GM23338 (cell line): ENCODE results near the gene HHIPL1. TPM values are rescaled to one million over a fixed set of nuclear protein-coding genes. Genes with fewer than 3 reads are reported as not detected.

Experiments used
- ATAC-seq: fragments of 200-7000 bp; cut with Tn5 transposase; 3 replicates; pipeline ENCODE4 v1.9.1; 2020
- DNase-seq: peaks from one replicate; pipeline ENCODE4 v3.0.0-alpha.2; 2015; ENCODE audit warnings: low spot score
- H2AFZ ChIP-seq: fragments of 200-600 bp; sonication (generic); 2 replicates; pipeline ENCODE4 v1.8.0; 2016; ENCODE audit warnings: antibody characterized with exemption, mild to moderate bottlenecking, moderate library complexity
- H3F3A ChIP-seq: fragments of 200-600 bp; sonication (generic); replicated peaks from 2 replicates; pipeline ENCODE4 v1.8.0; 2017; ENCODE audit warnings: antibody characterized with exemption, mixed run types, low read depth
- H3K27ac ChIP-seq: fragments of 200-600 bp; sonication (generic); 2 replicates; pipeline ENCODE4 v1.6.1; 2016; ENCODE audit warnings: low read depth
- H3K27me3 ChIP-seq: fragments of 200-600 bp; sonication (generic); 2 replicates; pipeline ENCODE4 v1.8.0; 2016; ENCODE audit warnings: mild to moderate bottlenecking, mixed run types, moderate library complexity; ENCODE audit not compliant: insufficient read depth
- H3K36me3 ChIP-seq: fragments of 200-600 bp; sonication (generic); 2 replicates; pipeline ENCODE4 v1.8.0; 2016; ENCODE audit warnings: mild to moderate bottlenecking; ENCODE audit not compliant: insufficient read depth
- H3K4me1 ChIP-seq: fragments of 200-600 bp; sonication (generic); 2 replicates; pipeline ENCODE4 v1.8.0; 2016; ENCODE audit warnings: mild to moderate bottlenecking, moderate library complexity; ENCODE audit not compliant: insufficient read depth
- H3K4me2 ChIP-seq: fragments of 200-600 bp; sonication (generic); 2 replicates; pipeline ENCODE4 v1.7.1; 2017; ENCODE audit warnings: mixed run types
- H3K4me3 ChIP-seq: fragments of 200-600 bp; sonication (generic); 2 replicates; pipeline ENCODE4 v1.6.1; 2016; ENCODE audit warnings: mixed run types
- H3K79me2 ChIP-seq: fragments of 200-600 bp; sonication (generic); replicated peaks from 2 replicates; pipeline ENCODE4 v1.8.0; 2017; ENCODE audit warnings: mild to moderate bottlenecking; ENCODE audit not compliant: insufficient read depth
- H3K9me2 ChIP-seq: fragments of 200-600 bp; sonication (generic); 2 replicates; pipeline ENCODE4 v1.8.0; 2017; ENCODE audit not compliant: insufficient read depth
- H4K20me1 ChIP-seq: fragments of 200-600 bp; sonication (generic); replicated peaks from 2 replicates; pipeline ENCODE4 v1.8.0; 2017; ENCODE audit warnings: mild to moderate bottlenecking; ENCODE audit not compliant: insufficient read depth
- H3K27ac Mint-ChIP-seq: 2 replicates; pipeline ENCODE4 v1.8.0; 2020; ENCODE audit warnings: inconsistent platforms, mild to moderate bottlenecking, moderate library complexity, mixed read lengths
- H3K27me3 Mint-ChIP-seq: 3 replicates; pipeline ENCODE4 v1.8.0; 2022; ENCODE audit warnings: low read depth, mild to moderate bottlenecking, moderate library complexity, mixed read lengths, inconsistent platforms; ENCODE audit not compliant: insufficient read depth, poor library complexity
- H3K36me3 Mint-ChIP-seq: 3 replicates; pipeline ENCODE4 v1.8.0; 2021; ENCODE audit warnings: low read depth, mild to moderate bottlenecking, inconsistent platforms, moderate library complexity, mixed read lengths
- H3K4me1 Mint-ChIP-seq: 3 replicates; pipeline ENCODE4 v1.8.0; 2020; ENCODE audit warnings: mild to moderate bottlenecking, inconsistent platforms, mixed read lengths
- H3K4me3 Mint-ChIP-seq: 3 replicates; pipeline ENCODE4 v1.8.0; 2021; ENCODE audit warnings: moderate library complexity, mild to moderate bottlenecking, inconsistent platforms, mixed read lengths
- H3K9me3 Mint-ChIP-seq: 3 replicates; pipeline ENCODE4 v1.8.0; 2020; ENCODE audit warnings: moderate library complexity, mild to moderate bottlenecking, inconsistent platforms, mixed read lengths
- CREB1 ChIP-seq: fragments of 250-450 bp; sonication (Bioruptor Pico); IDR thresholded peaks from 2 replicates; pipeline ENCODE4 v1.5.0; 2020; ENCODE audit warnings: low read depth, mild to moderate bottlenecking, moderate library complexity
- CTCF ChIP-seq, 2 experiments: fragments of 200-600 bp in 1 of 2; sonication (generic) in 1 of 2; conservative IDR thresholded peaks; 2 replicates each; pipeline versions ENCODE4 v1.5.1 to v1.6.1; 2016 to 2017; ENCODE audit warnings: antibody characterized with exemption in 2 of 2, low read depth in 2 of 2, mild to moderate bottlenecking in 2 of 2, moderate library complexity in 1 of 2
- ETS1 ChIP-seq: IDR thresholded peaks from 2 replicates; pipeline ENCODE4 v1.6.1; 2016; ENCODE audit warnings: antibody characterized with exemption
- EZH2 ChIP-seq: fragments of 200-600 bp; sonication (generic); IDR thresholded peaks from one replicate; pipeline ENCODE4 v1.8.0; 2017; ENCODE audit warnings: antibody characterized with exemption, mild to moderate bottlenecking, low read depth; ENCODE audit not compliant: unreplicated experiment
- EZH2phosphoT487 ChIP-seq: fragments of 200-600 bp; sonication (generic); IDR thresholded peaks from one replicate; pipeline ENCODE4 v1.8.1; 2018; ENCODE audit warnings: antibody characterized with exemption; ENCODE audit not compliant: unreplicated experiment
- JUNB ChIP-seq: IDR thresholded peaks from one replicate; pipeline ENCODE4 v1.6.1; 2016; ENCODE audit warnings: antibody characterized with exemption; ENCODE audit not compliant: unreplicated experiment
- POLR2AphosphoS5 ChIP-seq: IDR thresholded peaks from 2 replicates; pipeline ENCODE4 v1.6.1; 2016; ENCODE audit warnings: antibody characterized with exemption, low read depth
- STAT1 ChIP-seq: IDR thresholded peaks from one replicate; pipeline ENCODE4 v1.6.1; 2016; ENCODE audit warnings: antibody characterized with exemption; ENCODE audit not compliant: unreplicated experiment
- ZNF331 ChIP-seq: fragments of 250-450 bp; sonication (Bioruptor Pico); IDR thresholded peaks from 2 replicates; pipeline ENCODE4 v1.5.0; 2020; ENCODE audit warnings: low read depth, mild to moderate bottlenecking, moderate library complexity
- polyA plus RNA-seq: library from polyadenylated mRNA; unstranded; fragments of >200 nt; fragmentation: Nextera tagmentation; extraction: Ambion mirVana; gene quantifications from 2 replicates; pipeline ENCODE4 v1.2.1, GENCODE V29; 2016
- total RNA-seq: library from RNA; depleted of rRNA; stranded (reverse); fragments of >200 nt; shearing (Covaris generic); gene quantifications from 2 replicates; pipeline ENCODE4 v1.2.3, GENCODE V29; 2014

The HHIPL1 gene
- total and polyA plus RNA-seq, 2 experiments from 2014 or later = 1.9 to 2.0 TPM

DNA sequence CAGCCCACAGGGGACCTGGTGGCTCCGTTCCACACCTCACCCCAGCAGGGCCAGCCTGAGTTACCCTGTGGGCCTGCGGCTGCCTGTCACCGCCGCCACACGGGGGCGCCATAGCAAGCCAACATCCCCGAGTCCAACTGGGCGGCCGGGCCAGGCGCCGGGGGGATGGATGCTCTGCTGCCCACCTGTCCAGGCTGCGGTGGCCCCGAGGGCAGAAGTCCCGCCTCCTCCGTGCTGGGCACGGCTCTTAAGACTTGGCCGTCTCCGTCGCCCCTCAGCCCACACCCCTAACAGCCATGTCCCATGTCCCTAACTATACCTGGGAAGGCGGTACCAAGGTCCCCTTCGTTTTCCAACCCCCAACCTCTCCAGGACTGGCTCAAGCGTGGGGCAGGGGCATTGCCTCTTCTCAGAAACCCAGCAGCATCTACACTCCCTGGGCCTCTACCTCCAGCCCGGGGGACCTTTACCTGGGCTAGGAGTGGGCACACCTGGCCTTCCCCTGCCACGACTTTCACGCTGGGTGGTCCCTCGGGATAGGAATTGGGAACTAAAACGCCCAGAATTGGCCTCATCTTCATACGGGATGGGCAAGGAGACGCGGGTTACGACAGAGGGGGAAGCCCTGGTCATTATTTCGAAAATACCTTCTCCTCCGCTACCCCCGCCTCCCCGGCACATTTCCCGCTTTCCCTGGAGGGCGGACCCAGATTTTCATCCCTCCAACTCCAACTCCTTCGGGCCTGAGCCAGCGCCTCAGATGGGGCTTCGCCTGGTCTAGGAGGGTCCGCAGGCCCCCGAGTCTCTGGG, 38.1 kb downstream of the HHIPL1 start:
- H3K4me1 Mint-ChIP-seq = peaks cover 24% of the 10 kb centered on the region
- Histone ChIP-seq H3K9me2 (no peaks in the 10 kb centered on the region), H3K27ac (0 out of 2 replicates have a peak overlapping the region, but pooled peaks have one; percentile 81), H3F3A (no peaks in the 10 kb centered on the region), H3K79me2 (no peaks in the 10 kb centered on the region), H3K4me2 (peak overlapping the region; percentile 100), H2AFZ (peak overlapping the region; percentile 100), H3K4me1 (peaks cover 7% of the 10 kb centered on the region), H3K27me3 (no peaks in the 10 kb centered on the region), H4K20me1 (no peaks in the 10 kb centered on the region), H3K4me3 (peak overlapping the region; percentile 100), H3K36me3 (no peaks in the 10 kb centered on the region)
- H3K9me3 Mint-ChIP-seq = peaks cover 14% of the 10 kb centered on the region
- peak overlapping the region; percentile 86 for H3K4me3 Mint-ChIP-seq
- peaks cover 13% of the 10 kb centered on the region; the same call in 2 of the 3 replicates for H3K36me3 Mint-ChIP-seq
- DNase-seq = peak; percentile 87
- TF ChIP-seq POLR2AphosphoS5 (peak; percentile 38; the same call in 1 of the 2 replicates), EZH2 (no peak), CTCF (conservative IDR thresholded peaks at IDR 0.05; ENCODE audit: low read depth in 2 of 2) (peak; percentile 83 to 95)
- H3K27me3 Mint-ChIP-seq = peaks cover 14% of the 10 kb centered on the region
- H3K27ac Mint-ChIP-seq = 0 out of 2 replicates have a peak overlapping the region, but pooled peaks have one; percentile 46
- peak; percentile 70 for ATAC-seq

- Histone ChIP-seq H3K79me2 (no peaks in the 10 kb centered on the region), H3K9me2 (no peaks in the 10 kb centered on the region), H3K27me3 (no peaks in the 10 kb centered on the region), H3K4me3 (peak within 1 kb of the TSS; percentile 100), H2AFZ (peak within 1 kb of the TSS; percentile 100), H3K27ac (peak within 1 kb of the TSS; percentile 81; the same call in 1 of the 2 replicates), H4K20me1 (no peaks in the 10 kb centered on the region), H3K36me3 (no peaks in the 10 kb centered on the region), H3F3A (no peaks in the 10 kb centered on the region), H3K4me1 (peaks cover 11% of the 10 kb centered on the region), H3K4me2 (peak within 1 kb of the TSS; percentile 100)
- TF ChIP-seq ETS1 (peak; percentile 55; the same call in 1 of the 2 replicates), STAT1 (no peak), ZNF331 (CRISPR knock-in tag) (no peak), EZH2 (no peak), JUNB (no peak), EZH2phosphoT487 (no peak), POLR2AphosphoS5 (peak; percentile 63; the same call in 1 of the 2 replicates), CREB1 (CRISPR knock-in tag) (peak; percentile 96)
- Mint-ChIP-seq H3K36me3 (peaks cover 5% of the 10 kb centered on the region; the same call in 2 of the 3 replicates), H3K27me3 (peaks cover 15% of the 10 kb centered on the region), H3K27ac (no peak within 1 kb of the TSS; the same call in 1 of the 2 replicates), H3K9me3 (peaks cover 6% of the 10 kb centered on the region), H3K4me3 (peak within 1 kb of the TSS; percentile 86), H3K4me1 (peaks cover 32% of the 10 kb centered on the region)
- ATAC-seq = peak; percentile 68
- DNase-seq = peak; percentile 100
Observed at GRCh38 chr14:99683619-99684409, 38.9 kb downstream of the HHIPL1 start, which contains the start of gene CYP46A1. CYP46A1 (plus strand) TSS chr14:99684298; CDS start chr14:99684418, 120 bp downstream.
